Bone marrow (tissue), 2 donors: Measurements from ENCODE around the gene PFN1.
A peak's percentile ranks its signal among the peaks of the same experiment; 100 is the strongest.
"Not testable (repeated sequence)": the region's sequence is repeated elsewhere in the genome, so short reads cannot be mapped to it uniquely, and the experiment has no call there.

Source experiments
- DNase-seq, 2 donors: peaks; one replicate each; lab custom pipeline; 2025; lab: John Stamatoyannopoulos, UW

The PFN1 gene

DNA sequence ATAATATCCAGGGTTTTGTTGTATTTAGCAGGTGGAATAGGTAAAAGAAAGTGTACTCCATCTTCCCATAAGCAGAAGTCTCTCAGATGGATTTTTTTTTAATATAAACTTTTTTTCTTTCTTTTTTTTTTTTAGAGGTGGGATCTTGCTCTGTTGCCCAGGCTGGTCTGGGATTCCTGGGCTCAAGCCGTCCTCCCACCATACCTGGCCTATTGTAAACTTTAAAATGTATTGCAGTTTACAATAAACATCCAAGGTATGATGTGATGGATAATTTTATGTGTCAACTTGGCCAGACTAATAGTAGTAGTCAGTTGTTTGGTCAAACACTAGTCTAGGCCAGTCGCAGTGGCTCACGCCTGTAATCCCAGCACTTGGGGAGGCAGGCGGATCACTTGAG lies 27.0 kb downstream of the PFN1 start:
- DNase-seq, result no peak

DNA sequence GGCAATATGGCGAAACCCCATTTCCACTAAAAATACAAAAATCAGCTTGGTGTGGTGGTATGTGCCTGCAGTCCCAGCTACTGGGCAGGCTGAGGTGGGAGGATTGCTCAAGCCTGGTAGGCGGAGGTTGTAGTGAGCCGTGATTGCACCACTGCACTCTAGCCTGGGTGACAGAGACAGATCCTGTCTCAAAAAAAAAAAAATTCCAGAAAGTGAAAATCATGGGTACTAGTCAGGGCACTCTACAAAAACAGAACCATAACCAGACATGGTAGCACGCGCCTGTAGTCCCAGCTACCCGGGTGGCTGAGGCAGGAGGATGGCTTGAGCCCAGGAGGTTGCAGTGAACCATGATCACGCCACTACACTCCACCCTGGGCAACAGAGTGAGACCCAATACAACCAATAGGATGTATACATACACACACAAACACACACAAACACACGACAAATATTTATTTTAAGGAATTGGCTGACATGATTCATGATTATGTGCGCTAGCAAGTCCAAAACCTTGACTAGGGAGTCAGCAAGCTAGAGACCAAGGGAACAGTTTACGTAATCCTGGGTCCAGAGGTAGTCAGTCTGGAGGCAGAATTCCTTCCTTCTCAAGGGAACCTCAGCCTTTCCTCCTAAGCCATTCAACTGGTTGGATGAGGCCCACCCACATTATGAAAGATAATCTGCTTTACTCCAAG lies 27.8 kb downstream of the PFN1 start:
- peak in 1 of 2 donors; percentile 14 for DNase-seq

GRCh38 chr17:4919511-4920047 lies 28.8 kb downstream of the PFN1 start:
- DNase-seq, result no peak

GRCh38 chr17:4914551-4914950 lies 33.8 kb downstream of the PFN1 start:
- not testable (repeated sequence) for DNase-seq

- no peak for DNase-seq
Observed at GRCh38 chr17:4913994-4914393, 34.3 kb downstream of the PFN1 start.

DNA sequence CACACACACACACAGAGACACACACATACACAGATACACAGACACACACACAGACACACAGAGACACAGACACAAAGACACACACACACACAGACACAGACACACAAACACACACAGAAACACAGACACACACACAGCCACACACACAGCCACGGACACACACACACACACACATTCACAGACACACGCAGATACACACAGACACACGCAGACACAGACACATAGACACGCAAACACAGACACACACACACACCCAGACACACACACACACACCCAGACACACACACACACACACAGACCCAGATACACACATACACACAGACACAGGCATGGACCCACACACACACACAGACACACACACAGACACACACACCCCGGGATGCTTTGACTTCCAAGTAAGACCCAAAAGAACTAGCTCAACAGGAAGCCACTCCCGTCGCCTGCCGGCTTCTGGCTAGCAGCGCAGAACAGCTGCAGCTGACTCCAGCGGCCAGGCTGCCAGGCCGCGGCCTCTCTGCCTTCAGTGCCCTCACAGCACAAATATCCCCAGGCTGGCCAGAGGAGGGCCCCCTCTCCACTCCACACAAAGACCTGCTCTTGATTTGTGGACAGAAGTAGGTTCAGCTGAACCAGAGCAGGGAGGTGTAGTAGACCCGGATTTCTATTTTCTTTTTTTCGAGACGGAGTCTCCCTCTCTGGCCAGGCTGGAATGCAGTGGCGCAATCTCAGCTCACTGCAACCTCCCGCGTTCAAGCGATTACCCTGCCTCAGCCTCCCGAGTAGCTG lies 39.4 kb downstream of the PFN1 start:
- peak; percentile 57 to 85 for DNase-seq

GRCh38 chr17:4908301-4908700 lies 40.0 kb downstream of the PFN1 start:
- DNase-seq, result no peak

DNA sequence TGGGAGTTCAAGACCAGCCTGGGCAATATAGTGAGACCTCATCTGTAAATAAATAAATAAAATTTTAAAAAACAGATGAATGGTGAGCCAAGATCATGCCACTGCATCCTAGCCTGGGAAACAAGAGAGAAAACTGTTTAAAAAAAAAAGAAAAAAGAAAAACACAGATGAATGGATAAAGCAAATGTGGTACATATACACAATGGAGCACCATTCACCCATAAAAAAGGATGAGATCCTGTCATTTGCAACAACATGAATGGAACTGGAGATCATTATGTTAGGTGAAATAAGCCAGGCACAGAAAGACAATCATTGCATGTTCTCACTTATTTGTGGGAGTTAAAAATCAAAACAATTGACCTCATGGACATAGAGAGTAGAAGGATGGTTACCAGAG lies 41.7 kb downstream of the PFN1 start:
- not testable (repeated sequence) for DNase-seq

DNA sequence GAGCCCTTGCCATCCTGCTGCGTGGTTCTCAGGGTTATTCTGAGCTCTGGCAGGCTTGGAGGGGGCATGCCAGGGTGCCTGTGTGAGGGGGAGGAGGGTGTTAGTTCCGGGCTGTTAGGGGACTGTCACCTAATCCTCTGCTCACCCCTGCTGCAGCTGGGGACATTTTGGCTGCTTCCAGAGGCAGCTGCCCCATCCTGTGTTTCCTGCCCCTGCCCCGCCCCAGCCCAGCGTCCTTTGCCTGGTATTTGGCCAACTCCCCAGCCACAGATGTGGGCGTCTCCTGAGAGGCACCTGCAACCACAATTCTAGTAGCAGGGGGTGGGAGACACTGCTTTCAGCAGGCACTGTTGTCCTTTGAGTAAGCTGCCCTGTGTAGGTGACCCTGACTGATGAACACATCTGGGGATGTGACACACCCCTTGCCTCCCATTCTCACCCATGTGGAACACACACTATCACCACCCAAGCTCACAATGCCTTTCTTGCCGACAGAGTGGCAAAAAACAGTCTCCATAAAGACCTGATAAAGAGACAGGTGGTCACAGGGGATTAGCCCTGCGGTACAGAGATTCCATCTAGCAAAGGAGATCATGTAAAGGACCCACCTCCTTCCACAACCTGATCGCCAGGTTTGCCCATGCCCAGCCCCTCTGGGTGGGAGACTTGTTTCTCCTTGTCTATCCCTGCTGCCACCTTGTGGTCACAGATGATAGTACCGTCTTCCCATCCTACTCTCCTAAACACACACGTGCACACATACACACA lies 45.1 kb downstream of the PFN1 start, which contains the start of gene CHRNE:
Gene CHRNE, minus strand, starts transcription at position 48 of the 768 bp plus-strand sequence. Its CDS starts 35 bp downstream, at position 13.
- DNase-seq, result peak; percentile 16 to 49

- DNase-seq, result no peak
Observed at GRCh38 chr17:4902540-4902939, 45.8 kb downstream of the PFN1 start.

DNA sequence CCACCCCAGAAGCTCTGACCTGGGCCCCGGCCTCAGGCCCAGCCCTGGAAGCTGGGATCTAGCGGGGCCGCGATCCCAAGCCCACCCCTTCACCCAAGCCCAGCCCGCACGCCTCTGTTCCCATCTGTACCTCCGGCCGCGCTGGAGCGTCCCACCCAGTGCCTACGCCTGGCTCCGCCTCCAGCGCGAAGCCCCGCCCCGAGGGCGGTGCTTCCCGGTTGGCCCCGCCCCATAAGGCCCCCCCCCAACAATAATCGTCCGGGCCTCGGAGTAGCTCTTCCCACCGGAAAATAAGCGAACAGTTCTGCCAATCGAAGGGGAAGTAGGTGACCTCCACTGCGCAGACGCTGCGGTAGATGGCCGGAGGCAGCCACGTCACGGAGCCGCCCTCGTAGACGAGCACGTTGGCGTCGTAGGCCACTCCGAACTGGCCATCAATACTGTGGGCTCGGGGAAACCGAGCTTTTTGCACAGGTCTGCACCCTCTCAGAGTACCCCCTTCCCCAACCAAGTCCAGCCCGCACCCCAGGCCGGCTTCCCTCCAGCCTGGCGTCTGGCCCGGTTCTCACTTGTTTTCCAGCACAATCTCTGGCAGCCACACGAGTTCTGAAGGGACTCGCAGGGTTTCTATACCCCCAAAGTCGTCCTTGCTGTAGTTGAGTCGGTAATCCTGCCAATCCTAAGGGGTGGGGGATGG lies 46.5 kb downstream of the PFN1 start:
- DNase-seq, result peak in 1 of 2 donors; percentile 38

DNA sequence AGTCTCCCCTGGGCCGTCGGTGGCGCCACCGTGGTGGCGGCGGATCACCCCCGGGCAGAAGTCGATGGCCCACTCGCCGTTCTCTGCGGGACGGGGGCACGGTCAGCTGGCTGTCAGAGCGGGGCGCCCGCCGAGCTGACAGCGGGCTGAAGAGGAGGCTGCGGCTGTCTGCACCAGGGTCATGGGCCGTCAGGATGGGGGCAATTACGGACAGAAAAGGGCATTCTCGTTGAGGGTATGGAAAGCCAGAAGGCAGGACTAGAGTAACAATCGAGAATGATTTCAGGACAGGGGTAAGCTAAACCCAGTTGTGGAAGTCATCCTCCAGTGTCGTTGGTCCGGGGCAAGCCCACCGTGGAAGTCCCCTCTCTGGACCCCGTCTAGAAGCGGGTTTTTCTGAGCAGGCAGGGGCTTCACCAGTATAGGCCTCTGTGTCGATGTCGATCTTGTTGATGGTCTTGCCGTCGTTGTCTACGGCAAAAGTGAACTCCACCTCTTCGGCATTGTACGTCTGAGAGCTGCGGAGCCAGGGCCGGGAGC lies 47.2 kb downstream of the PFN1 start:
- DNase-seq, result no peak

DNA sequence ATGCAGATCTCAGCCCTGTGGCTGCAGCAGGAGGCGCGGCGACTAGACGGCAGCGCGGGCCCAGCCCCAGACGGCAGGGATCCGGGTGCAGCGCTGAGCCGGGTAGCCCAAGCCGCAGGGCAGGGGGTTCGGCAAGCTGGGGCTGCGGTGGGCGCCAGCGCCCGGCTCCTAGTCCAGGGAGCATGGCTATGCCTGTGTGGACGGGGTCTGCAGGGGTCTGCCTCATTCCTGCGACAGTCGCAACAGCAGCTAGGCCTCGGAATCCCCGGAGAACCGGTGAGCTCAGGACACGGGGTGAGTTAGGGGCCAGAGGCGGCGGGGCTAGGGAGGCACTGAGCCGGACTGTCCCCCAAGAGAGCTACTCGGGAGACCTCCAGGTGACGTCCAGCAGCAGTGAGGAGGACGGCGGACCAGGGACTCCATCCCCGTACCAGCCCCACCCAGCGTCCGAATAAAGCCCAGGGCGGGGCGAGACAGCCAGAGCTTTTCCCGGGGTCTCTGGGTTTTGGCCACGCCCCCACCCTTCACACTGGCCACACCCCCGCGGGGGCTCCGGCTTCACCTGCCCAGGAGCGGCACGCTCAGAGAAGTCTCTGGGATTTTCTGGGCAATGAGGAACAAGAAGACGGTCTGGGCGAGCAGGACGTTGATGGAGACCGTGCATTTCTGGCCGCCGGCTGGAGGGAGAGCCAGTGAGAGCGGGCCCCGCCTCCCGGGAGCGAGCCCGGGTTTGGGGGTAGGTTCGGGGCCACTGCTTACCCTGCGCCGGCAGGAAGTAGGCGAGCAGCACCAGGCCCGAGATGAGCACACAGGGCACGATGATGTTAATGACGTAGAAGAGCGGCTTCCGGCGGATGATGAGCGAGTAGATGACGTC lies 47.9 kb downstream of the PFN1 start:
- DNase-seq, result peak in 1 of 2 donors; percentile 39

DNA sequence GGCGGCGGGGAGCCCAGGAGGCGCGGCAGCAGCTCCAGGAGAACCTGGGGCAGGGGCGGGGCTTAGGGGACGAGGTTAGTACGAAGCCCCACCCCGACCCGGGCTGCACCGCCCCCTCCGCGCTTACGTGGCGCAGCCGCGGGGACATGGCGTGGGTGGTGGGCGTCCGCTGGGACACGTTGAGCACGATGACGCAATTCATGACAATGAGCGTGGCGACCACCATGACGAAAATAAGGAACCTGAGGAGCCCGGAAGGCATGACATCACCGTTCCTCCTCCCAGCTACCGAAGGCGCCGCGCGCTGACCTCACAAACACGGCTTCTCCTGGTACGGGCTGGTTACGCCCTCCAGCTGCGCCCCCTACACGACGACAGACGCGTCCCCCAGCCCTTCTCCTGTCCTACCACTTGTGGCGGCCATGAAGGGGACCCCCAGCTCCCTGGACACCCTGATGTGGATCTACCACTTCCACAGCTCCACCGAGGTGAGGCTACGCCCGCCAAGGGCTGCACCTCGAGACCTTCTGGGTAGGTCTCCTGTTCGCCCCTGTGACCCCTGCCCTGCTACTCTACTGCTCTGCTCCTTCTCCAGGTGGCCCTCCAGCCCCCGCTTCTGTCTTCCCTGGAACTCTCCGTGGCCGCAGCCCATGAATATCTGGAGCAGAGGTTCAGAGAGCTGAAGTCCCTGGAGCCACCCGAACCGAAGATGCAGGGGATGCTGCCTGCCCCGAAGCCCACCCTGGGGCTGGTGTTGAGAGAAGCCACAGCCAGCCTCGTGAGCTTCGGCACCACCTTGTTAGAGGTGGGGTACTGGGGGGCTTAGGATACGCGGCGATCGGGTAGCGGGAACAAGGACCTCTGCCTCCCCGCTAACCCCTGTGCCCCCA lies 48.7 kb downstream of the PFN1 start, which contains the start of gene C17orf107:
Gene C17orf107, plus strand, starts transcription at position 196 of the 890 bp plus-strand sequence. Its CDS starts 227 bp downstream, at position 423.
- DNase-seq, result peak; percentile 30 to 76

- DNase-seq, result no peak
Observed at GRCh38 chr17:4898927-4899326, 49.4 kb downstream of the PFN1 start.

GRCh38 chr17:4898351-4898750 lies 50.0 kb downstream of the PFN1 start:
- no peak for DNase-seq

- no peak for DNase-seq
Observed at GRCh38 chr17:4897785-4898184, 50.5 kb downstream of the PFN1 start.

GRCh38 chr17:4897198-4897687 lies 51.1 kb downstream of the PFN1 start:
- no peak for DNase-seq
